ENCODE measurements around the gene SRF. TPM values are rescaled to one million over a fixed set of nuclear protein-coding genes. Genes with fewer than 3 reads are reported as not detected.

Gene SRF
- total RNA-seq: 22.5 and 28.9 TPM in 2 replicates

GRCh38 chr6:43170931-43171706, at the start of gene SRF:
Gene SRF, plus strand, starts transcription at chr6:43171269. Its CDS starts 388 bp downstream, at chr6:43171657.

GRCh38 chr6:43181942-43182860, 11.1 kb downstream of the SRF start, which contains the start of gene CUL9:
Gene CUL9, plus strand, starts transcription at chr6:43182196. Its CDS starts 2,115 bp downstream, at chr6:43184311.

DNA sequence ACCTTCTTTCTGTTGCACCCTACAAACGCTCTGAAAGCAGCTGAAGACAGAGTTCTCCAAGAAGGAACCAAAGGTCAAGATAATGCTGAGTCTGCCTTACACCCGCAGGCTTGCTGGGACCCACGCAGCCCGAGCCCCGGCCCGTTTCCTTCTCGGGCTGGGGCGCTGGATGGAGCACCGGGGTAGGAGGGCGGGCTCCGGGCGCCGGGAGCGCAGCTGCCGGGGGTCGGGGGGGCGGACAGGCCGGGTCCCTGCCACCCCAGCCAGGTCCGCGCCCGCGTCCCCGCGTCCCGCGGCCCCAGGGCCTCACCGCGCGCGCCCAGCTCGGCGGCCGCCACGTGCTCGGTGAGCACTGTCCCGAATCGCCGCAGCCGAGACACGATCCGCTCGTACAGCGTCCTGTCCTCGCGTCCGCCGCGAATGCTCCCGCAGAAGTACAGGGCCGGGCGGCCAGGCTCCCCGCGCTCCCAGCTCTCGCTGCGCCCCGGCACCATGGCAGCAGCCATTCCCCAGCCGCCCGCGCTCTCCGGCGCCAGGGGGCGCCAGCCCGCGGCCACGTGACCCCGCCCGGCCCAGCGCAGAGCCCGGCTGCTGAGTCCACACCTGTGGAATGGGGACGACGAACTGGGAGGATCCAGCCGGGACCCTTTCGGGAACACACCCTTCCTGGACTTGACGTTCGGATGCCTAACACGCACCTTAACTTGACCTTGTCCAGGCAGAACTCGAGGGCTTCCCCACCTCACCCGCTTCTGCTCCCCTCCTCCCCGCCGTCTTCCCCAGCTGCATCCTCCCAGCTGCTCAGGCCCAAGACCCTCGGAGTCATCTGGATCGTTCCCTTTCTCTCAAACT, 58.1 kb downstream of the SRF start, which contains the start of gene DNPH1:
Gene DNPH1 (minus strand): TSS at position 531 of the 852 bp plus-strand sequence. CDS start 25 bp downstream, at position 506.

Other genes starting within 250 kb of the SRF start
- 25.4 and 28.1 TPM in 2 replicates for gene CNPY3, start 241.8 kb upstream of the SRF start, total RNA-seq
- 0.13 TPM in 1 of 2 replicates, not detected in the other for gene GNMT, start 210.5 kb upstream of the SRF start, total RNA-seq
- gene PEX6, start 192.1 kb upstream of the SRF start, total RNA-seq: 17.4 and 25.7 TPM in 2 replicates
- gene PPP2R5D, start 186.7 kb upstream of the SRF start, total RNA-seq: 60.4 and 63.3 TPM in 2 replicates
- 43.7 and 50.7 TPM in 2 replicates for gene MEA1, start 157.3 kb upstream of the SRF start, total RNA-seq
- 85.1 and 93.1 TPM in 2 replicates for gene KLHDC3, start 157.0 kb upstream of the SRF start, total RNA-seq
- gene RRP36, start 149.6 kb upstream of the SRF start, total RNA-seq: 104 and 118 TPM in 2 replicates
- 22.8 and 23.7 TPM in 2 replicates for gene CUL7, start 117.4 kb upstream of the SRF start, total RNA-seq
- gene MRPL2, start 111.8 kb upstream of the SRF start, total RNA-seq: 24.6 and 25.9 TPM in 2 replicates
- 11.2 and 11.8 TPM in 2 replicates for gene KLC4, start 111.6 kb upstream of the SRF start, total RNA-seq
- gene PTK7, start 95.0 kb upstream of the SRF start, total RNA-seq: 2.7 and 2.8 TPM in 2 replicates
- 23.3 and 26.6 TPM in 2 replicates for gene CUL9, start 10.9 kb downstream of the SRF start, total RNA-seq
- 30.5 and 51.6 TPM in 2 replicates for gene DNPH1, start 58.2 kb downstream of the SRF start, total RNA-seq
- gene TTBK1, start 72.2 kb downstream of the SRF start, total RNA-seq: under 0.01 and 0.14 TPM in 2 replicates
- not detected in 2 replicates for gene SLC22A7, start 127.0 kb downstream of the SRF start, total RNA-seq
- not detected in 2 replicates for gene CRIP3, start 137.6 kb downstream of the SRF start, total RNA-seq
- 12.1 and 13.8 TPM in 2 replicates for gene ZNF318, start 198.4 kb downstream of the SRF start, total RNA-seq

All from thoracic aorta endothelial cell (primary cell).